ENCODE results near the gene SLIT1.

DNA sequence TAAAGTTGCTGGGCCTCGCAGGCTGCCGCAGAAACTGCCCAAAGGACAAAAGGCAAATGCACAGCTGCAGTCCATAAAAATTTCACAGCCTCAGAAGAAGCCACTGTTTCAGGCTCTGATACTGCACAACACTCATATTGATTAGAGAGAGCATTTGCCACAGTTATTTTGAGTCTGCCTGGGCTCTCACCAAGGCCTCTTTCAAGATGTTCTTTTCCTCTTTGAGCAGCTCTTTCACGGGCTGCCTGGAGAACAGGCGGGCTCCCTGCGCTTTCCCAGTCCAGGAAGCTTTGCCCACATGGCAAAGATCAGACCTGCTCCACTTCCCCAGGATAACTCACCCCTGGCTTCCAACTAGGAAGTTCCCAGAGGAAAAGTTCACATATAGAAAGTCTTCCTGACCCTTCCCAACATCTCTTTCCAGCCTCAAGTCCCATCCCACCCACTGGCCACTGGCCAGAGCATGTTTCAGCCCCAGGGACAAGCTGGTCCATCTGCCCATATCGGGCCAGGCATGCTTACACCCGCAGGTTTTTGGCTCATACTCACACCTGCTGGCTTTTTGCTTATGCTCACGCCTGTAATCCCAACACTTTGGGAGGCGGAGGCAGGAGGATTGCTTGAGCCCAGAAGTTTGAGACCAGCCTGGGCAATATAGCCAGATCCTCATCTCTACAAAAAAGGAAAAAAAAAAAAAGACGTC is 3.3 kb downstream of the SLIT1 start:
- TF ChIP-seq, protein P1, sequence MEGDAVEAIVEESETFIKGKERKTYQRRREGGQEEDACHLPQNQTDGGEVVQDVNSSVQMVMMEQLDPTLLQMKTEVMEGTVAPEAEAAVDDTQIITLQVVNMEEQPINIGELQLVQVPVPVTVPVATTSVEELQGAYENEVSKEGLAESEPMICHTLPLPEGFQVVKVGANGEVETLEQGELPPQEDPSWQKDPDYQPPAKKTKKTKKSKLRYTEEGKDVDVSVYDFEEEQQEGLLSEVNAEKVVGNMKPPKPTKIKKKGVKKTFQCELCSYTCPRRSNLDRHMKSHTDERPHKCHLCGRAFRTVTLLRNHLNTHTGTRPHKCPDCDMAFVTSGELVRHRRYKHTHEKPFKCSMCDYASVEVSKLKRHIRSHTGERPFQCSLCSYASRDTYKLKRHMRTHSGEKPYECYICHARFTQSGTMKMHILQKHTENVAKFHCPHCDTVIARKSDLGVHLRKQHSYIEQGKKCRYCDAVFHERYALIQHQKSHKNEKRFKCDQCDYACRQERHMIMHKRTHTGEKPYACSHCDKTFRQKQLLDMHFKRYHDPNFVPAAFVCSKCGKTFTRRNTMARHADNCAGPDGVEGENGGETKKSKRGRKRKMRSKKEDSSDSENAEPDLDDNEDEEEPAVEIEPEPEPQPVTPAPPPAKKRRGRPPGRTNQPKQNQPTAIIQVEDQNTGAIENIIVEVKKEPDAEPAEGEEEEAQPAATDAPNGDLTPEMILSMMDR (IDR thresholded peaks at IDR 0.05 in 4 of 5, conservative IDR thresholded peaks at IDR 0.05 in 1 of 5): no peak
- TF ChIP-seq POLR2A (IDR thresholded peaks at IDR 0.05): no peak
